Measurements from ENCODE around the gene NFIL3.

Gene NFIL3

DNA sequence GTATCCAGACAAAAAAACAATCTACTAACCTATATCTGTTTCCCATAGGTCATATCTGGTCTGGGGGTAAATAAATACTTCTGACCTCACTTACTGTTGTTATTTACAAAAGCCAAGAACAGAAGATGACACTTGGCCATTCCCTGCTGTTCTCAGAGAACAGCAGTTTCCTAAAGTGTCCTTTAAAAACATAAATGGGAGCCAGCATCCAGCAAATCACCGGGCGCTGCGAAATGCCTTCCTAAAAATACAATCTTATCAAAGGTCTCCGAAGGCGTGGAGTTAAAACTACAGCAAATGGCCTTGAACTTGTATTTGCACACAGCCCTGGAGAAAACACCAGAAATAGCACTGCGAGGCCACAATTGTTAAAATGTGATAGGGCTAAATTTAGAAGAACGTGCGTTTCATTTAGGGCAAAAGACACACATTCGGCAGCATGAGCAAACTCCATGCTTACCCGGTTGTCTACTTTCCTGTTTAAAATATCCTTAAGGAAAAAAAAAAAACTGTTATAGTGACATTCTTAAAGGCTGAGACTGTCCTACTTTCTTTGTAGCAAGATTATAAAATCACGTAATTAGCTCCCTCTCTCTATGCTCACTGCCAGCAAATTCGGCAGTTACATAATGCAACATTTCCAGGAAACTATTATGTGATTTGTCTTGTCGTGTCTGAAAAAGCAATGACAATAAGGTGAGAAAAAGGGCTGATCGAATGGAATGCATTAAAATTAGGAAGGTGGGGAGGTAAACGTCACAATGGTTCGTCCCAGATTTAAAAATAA lies 1.5 kb downstream of the NFIL3 start:
- no peak for DNase-seq

DNA sequence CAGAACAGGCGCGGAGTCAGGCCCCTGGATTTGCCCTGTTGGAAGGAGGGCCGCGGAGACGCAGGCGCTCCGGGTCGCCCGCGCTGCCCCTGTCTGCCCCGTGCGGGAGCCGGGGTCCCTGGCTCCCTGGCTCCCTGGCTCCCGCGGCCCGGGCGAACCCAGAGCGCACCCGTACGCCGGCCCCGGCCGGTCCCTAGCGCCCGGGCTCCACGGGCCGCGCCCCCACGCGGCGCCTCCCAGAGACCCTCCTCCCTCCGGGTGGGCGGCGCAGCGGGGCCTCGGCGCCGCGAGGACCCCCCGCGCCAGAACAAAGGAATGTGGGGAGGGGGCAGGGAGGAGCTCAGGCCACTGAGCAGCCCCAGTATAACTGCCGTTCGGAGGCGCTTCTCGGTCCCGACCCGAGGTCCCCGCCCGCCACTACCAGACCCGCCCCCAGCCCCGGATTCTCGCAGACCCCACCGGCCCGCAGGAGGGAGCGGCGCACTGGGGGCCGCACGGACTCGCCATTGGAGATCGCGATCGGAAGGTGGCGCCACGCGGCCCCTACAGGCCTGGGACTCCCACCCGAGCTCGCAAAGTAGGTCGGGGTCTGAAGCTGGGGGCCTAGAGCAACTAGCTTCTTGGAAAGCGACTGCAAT lies 2.4 kb downstream of the NFIL3 start:
- DNase-seq = no peak

DNA sequence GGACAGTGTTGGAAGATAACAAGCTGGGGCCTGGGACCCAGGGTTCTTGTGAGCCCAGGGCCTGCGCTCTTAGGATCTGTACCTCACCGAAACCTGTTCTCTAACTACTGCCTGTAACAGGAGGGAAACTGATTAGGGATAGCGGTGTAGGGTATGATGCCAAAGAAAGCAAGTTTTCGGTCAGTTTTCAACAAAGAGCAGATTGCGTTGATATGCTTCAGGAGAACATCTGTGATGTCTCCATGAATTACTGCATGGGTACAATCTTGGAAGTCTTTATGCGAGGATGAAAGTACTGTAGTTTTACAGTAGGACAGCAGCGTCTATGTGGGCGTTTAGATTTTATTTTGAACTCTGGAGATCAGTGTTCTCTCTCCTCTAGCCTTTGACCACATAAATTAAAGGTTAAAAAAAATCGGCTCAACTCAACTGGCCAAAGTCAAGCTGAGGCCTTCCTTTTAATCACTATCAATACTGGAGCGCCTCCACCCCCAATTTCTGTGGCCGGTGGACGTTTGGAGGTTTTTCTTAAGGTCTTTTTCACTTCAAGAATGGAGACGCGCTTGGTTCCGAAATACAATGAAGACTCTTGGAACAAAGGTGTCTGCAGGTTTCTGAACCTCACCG lies 3.0 kb downstream of the NFIL3 start:
- no peak for DNase-seq

DNA sequence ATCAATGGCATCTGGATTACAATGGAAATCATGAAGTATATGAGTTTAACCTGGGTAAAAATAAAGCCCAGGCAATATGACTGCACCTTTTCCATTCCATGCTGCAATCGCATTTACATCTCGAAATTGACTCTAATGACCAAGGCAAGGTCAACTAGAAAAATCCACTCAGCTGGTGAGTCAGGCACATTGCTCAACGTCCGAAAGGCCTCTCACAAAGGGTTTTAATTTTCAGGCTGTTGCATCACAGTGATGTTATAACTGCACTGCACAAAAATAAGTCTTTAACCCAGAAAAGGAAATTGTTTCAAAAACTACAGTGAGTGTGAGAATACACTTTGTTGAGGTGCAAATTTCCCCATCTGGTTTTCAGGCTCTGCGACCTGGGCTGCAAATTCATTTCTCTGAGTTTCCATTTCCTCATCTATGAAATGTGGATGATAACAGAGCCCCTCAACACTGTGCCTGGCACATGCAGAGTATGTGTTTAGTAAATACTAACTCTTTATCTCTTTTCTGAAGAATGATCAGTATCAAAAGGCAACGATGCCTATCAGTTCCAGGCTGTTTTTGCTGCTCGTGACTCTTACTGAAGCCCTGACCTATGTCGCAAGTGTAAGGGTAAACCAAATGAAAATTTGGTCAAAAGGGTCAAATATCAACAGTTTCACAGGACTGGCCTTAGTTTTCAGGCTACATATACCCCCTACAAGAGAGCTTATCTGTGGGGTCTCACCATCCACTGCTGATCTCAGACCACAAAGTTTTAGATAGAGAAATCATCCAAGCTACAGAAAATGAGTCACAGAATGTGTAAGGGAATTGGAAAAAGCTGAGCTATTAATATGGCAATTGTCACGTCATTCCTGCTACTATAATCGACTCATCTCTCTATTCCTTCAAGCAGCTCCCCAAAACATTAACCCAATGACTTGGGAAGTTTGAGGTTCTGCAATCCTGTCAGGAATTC lies 4.1 kb downstream of the NFIL3 start:
- peak; percentile 76 for DNase-seq

DNA sequence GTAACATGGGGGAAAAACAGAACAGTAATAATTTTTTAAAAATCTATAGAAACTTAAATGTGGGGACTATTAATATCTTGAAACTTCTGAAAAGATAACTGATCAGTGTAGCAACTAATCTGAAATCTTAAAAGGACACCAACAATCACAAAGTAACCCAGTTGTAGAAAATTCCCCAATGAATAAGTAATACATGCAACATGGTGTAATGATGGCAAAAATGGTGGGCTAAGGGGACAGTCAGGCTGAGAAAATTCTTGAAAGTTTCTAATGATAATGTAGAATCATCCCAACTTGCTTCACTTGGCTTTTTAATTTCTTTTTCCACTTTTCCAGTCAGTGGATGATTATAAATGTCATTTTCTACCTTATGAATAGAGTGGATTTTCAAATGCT lies 5.4 kb downstream of the NFIL3 start:
- DNase-seq = no peak

DNA sequence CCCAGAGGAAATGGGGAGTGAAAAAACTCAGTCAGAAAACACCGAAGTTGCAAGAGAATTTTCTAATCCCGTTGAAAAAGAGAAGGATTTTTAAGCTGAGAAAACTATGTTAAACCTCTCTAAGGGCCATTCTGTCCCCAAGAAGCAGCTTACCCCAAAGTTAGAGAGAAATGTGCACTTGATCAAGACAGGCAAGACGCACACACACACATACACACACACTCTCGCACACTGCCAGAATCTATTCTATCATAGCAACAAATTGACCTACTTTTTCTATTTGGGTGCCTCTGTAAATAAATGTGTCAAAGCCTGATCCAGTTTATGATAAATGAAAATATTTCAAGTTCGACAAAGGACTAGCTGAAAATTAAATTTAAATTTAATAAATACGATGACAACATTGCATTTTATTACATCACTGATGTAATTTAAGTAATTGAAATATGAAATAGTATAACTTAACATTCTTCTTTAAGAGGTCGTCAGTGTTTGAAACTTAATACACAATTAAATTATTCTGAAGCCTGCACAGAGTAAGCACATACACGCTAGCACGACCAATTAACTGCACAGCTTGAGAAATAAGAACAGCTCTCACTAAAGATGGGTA lies 5.9 kb downstream of the NFIL3 start:
- no peak for DNase-seq

DNA sequence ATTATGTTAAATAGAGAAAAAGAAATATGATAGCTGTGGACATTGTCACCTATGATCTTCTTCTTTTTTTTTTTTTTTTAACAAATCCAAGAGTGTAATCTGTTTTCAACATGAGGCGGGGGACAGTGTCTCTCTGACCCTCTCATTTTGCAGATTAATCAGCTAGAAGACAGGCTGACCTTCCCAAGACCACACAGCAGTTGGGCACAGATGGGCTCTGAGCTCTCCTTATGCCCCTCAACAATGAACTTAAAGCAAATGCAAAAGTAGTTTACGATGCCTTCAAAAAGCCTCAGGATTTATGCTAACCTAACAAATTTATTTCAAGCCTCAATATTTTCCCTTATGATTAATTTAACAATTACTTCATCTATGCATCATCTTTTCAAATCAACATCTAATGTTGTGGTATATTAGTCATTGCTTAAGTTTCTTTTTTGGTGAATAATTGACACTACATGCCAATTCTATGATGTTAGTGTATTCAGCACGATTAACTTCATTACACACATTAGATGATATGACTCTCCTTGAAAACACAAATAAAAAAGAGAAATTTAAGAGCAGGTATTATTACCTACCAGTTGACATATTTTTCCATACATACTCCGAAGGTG lies 7.4 kb downstream of the NFIL3 start:
- no peak for DNase-seq

DNA sequence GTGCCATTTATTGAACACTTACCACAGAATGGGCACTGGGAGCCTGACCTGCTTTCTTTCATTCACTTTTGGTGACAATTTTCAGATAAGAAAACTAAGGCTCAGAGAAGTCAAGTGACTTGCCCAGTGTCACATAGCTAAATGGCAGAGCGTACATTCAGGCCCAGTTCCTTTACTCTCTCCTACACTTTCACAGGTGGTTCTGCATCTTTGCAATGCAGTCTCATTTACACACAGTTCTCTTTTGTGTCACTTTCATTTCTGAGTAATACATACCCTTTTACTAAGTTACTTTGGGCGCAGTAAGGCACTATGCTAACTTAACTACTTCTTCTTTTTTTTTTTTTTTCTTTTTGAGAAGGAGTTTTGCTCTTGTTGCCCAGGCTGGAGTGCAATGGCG lies 8.3 kb downstream of the NFIL3 start:
- DNase-seq = peak; percentile 80

DNA sequence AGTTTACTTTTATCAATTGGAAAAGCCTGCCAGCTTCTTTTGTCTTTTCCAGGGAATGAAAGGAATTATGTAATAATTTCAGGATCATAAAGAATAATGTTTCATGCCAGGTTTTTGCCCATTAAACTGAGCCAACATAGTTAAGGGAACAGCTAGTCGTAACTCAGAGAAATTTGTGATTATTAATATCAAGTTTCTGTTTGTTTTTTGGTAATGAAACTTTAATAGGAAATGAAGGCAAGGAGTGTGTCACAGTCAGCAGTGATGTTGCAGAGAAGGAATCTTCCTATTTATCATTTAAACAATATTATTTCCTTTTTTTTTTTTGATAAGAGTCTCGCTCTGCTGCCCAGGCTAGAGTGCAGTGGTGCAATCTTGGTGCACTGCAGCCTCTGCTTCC lies 10.7 kb downstream of the NFIL3 start:
- DNase-seq = no peak

DNA sequence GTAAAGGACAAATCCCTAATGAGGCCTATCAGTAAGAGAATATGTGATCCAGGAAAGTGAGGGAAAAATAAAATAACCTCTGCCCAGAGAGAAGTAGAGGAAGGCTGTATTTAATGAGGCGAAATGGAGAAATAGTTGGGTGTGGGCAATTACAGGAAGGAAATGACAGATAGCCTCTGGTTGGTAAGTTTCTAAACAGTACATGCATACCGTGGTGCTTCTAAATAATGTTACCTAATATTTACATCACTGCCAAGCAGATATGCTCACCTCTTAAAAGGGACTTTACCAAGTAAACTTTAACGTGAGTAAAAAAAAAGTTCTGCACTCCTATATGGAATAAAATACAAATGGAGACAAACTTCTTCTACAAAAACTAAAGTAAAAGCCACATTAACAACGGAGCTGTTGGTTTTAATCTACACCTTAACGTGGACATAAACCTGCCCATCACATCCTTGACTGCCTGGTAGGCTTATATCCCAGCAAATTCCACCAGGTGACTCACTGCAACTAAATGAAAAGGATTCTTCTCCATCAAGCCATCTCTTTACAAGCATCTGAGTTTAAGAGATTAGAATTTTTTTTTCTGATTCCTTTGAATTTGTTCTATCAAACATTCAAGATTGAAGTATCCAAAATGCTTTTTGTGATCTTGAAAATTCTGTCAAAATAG lies 12.4 kb downstream of the NFIL3 start:
- DNase-seq = no peak

DNA sequence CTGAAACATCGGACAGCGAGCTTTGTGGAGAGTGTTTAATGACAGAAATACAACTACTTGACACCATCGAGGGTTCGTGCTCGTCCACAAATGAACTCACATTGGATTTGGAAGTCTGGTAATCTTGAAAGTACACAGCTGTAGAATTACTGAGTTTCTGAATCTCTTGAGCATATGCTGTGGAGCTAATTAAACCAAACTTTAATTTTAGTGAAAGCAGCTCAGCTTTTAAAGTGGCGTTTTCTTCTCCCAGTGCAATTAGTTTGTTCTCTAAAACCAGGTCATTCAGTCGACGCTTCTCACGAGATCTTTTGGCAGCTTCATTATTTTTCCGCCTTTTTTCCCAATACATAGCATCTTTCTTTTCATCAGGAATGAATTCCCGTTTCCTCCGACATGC lies 13.5 kb downstream of the NFIL3 start:
- no peak for DNase-seq

DNA sequence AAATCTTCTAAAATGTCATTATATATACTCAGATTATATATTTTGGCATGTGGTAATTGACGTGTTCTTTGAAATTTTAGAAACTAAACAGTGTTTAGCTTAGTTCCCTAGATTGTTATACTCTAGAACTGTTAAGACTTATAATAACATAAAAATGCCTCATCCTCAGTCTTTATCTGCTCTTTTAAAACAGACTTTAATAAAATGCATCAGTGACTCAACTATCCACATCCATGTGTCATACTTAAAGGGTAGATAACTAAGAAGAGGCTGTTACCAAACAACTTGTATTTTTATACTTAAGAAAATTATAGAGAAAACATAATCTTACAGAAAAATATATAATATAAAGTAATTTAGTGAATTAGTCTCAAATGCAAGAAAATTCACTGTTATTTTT lies 15.2 kb downstream of the NFIL3 start:
- no peak for DNase-seq

DNA sequence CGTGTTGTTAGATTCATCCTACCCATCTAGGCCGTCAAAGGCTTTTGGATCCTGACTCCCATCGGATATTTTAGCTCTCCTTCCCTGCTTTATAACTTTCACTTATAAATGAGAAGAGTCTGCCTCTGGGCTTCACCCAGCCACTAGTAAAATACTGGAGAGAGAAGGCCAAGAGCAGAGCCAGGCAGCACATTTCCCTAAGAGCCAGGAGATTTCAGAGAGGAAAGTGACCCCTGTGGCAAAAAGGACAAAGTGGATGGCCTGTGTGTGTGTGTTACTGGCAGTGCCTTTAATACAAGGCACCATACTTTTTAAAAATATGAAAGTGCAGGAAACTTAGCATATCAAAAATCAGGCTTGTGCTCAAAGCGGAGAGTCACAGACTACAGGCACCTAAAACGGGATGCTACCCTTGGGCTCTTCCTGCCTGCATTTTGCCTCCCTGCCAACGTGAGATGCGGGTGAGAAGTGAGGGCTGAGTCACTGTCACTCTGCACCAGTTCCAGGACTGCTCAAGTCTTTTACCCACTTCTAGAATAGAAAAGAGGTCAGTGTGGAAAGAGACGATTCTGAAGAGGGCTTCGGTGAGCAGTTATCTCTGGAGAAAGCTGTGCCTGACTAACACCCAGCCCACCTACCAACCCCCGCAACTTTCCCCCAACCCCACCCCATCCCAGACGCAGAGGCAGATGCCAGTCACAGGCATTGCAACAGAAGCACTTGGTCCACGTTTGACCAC lies 15.9 kb downstream of the NFIL3 start:
- no peak for DNase-seq

DNA sequence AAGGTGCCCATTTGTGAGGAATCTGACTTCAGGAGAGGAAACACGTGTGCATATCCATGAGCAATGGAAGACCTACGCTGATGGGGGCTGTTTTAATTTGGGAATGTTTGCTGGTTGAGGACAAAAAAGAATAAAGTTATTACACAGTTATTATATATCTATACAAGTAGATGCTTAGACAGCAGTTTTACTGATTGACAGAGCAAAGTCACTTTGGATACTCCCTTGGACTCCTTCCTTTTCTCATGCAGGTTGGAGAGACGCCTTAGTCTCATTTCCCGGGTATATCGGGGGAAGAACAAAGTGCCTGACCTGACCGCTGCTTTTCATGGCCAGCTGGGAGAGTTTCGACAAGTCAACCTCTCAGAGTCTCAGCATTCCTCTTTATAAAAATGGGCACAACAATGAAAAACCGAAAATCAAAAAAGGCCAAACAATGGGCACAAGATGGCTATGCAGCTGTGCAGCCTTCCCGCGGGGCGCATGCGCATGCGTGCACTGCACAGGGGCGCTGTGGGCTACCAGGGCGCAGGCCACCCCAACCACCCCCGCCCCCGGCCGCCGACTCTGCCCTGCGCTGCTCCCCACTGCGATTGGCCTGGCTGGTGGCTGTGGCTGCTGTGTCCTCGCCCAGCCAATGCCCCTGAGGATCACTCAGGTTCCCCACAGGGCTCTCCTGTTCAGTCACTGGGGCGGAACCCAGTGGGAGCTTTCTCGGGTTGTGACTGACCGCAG lies 18.1 kb downstream of the NFIL3 start:
- DNase-seq = no peak

DNA sequence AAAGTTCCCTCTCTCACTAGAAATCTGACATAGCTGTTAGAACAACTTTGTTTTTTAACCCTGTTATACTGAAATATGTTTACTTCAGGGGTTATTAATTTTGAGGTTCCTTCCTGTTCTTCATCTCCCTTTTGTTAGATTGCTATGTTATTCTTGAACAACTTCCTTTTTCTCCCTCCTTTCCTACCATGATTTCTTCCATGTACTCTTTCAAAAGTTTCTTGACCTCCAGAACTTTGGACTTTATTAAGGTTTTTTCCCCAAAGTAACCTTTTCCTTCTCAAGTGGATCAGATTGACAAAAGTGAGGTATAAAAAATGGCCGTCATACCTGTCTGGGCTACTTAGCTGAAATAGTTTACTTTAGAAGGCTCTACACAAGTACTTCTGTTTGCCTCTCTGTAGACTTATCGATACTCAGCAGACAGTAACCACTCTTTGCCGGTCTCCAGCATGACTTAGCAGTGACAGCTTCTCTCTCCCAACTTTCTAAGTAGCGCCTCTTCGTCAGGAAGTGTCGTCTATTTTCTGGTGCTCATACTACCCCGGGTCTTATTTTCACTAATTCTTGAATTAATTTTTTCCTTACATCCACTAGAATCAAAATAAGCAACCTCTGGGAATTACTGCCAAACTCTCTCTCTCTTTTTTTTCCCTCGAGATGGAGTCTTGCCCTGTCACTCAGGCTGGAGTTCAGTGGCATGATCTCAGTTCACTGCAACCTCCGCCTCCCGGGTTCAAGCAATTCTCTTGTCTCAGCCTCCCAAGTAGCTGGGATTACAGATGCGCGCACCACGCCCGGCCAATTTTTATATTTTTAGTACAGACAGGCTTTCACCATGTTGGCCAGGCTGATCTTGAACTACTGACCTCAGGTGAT lies 19.7 kb downstream of the NFIL3 start:
- no peak for DNase-seq

DNA sequence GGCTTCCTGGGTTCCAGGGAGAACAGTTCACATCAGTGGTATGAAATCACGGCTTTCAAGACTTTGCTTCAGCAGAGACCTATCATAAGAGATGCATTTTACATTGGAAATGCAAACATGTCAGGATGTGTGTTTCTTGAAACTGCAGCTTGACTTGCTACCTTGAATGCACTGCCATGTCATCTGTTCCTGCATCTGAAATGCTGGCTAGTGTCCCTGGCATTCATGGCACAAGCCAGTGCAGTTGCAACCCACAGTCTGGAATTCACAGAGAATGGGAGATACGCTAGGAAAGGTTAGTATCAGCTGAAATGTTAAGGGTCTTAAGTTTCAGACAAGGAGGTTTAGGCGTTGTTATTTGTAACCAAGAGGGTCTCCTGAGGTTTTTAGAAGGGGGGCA lies 24.7 kb downstream of the NFIL3 start:
- DNase-seq = no peak

DNA sequence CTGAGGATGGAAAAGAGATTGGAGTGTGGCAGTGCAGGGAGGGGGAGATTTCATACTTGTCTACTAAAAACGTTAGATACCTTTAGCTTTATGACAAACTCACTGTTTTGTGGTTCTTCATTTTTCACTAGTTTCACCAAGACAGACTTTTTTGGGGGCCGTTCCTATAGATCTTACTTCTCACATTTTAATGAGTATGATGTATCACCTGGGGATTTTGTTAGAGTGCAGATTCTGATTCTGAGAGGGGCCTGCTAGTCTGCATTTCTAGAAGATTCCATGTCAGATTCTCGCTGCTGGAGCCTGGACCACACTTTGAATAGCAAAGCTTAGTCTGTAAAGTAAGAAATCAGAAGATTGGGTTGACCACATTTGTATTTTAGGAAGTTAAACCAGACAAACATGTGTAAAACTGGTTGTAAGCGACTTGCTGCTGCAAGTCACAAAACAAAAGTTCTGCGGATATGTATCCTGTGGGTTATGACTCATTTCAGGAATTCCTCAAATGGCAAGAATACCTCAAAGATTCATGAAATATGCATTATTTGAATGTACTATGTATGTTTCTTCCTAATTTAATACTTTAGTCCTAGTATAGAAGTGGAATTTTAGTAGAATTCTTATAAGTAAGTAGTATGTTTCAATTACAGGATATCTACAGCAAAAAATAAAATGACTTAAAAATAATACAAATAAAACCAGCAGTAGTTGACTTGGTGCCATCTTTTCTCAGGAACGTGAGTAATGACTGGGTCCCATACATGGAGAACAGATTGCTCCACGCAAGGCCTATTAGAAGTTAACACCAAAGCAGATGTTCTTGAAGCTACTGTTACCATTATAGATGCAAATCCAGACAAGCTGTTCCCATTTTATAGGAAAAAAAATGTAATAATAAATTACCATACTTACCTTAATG lies 27.8 kb downstream of the NFIL3 start:
- peak; percentile 85 for DNase-seq

DNA sequence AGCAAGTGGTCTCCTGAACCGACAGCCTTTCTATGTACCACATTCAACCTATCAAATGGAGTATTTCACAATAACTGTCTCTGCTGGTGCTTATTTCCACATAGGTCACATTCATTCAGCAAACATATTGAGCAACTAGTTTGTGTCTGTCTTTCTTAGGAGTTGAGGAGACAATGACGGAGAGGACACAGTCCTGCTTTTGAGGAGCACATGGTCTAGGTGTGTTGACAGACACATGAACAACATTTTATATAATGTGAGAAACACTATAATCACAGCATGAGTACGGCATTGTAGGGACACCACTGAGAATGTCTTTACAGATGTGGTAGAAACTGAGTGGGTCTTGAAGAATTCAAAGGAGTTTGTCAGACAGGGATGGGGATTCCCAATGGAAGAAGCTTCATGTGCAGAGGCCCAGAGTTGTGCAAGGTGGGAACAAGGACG lies 28.5 kb downstream of the NFIL3 start:
- peak; percentile 34 for DNase-seq

Measured in activated CD4-positive, alpha-beta T cell treated with anti-CD3 and anti-CD28 coated beads, Interleukin-2, Interleukin-6, amounts not matched to agents 100 ng/mL and 50 ng/mL, durations not matched to agents 16 hours and 8 hours (primary cell).